Loucy (cell line): ENCODE measurements around the gene HOXC5.

Experiments
- H2AFZ ChIP-seq: fragments of 200-600 bp; sonication (generic); 2 replicates; pipeline ENCODE4 v1.6.0; 2016; ENCODE audit warnings: antibody characterized with exemption, mild to moderate bottlenecking, low read length, moderate library complexity
- H3F3A ChIP-seq: fragments of 200-600 bp; 2 replicates; pipeline ENCODE4 v1.6.0; 2016; ENCODE audit warnings: antibody characterized with exemption, low read depth, mild to moderate bottlenecking
- H3K27me3 ChIP-seq: fragments of 200-600 bp; sonication (generic); 2 replicates; pipeline ENCODE4 v1.6.1; 2014; ENCODE audit warnings: low read length, mild to moderate bottlenecking; ENCODE audit not compliant: insufficient read depth, poor library complexity, severe bottlenecking
- H3K36me3 ChIP-seq: fragments of 200-600 bp; sonication (generic); 2 replicates; pipeline ENCODE4 v1.6.1; 2016; ENCODE audit warnings: low read length; ENCODE audit not compliant: insufficient read depth
- H3K4me1 ChIP-seq: fragments of 200-600 bp; sonication (generic); 2 replicates; pipeline ENCODE4 v1.5.1; 2014; ENCODE audit warnings: low read length, mild to moderate bottlenecking; ENCODE audit not compliant: insufficient read depth, poor library complexity, severe bottlenecking
- H3K4me2 ChIP-seq: fragments of 200-600 bp; sonication (generic); 2 replicates; pipeline ENCODE4 v1.6.0; 2014; ENCODE audit warnings: antibody characterized with exemption, low read length, low read depth, mild to moderate bottlenecking; ENCODE audit not compliant: poor library complexity, severe bottlenecking
- H3K4me3 ChIP-seq: fragments of 200-600 bp; sonication (generic); 2 replicates; pipeline ENCODE4 v1.5.1; 2014; ENCODE audit warnings: low read length, mild to moderate bottlenecking, mixed read lengths; ENCODE audit not compliant: poor library complexity, severe bottlenecking
- H3K79me2 ChIP-seq: fragments of 200-600 bp; sonication (generic); 2 replicates; pipeline ENCODE4 v1.6.1; 2014; ENCODE audit warnings: low read length; ENCODE audit not compliant: insufficient read depth
- H3K9ac ChIP-seq: fragments of 200-600 bp; sonication (generic); 2 replicates; pipeline ENCODE4 v1.6.0; 2014; ENCODE audit warnings: mild to moderate bottlenecking, low read depth, low read length, moderate library complexity; ENCODE audit not compliant: poor library complexity, severe bottlenecking
- H3K9me2 ChIP-seq: fragments of 200-600 bp; sonication (generic); replicated peaks from 2 replicates; pipeline ENCODE4 v1.6.1; 2016; ENCODE audit warnings: low read depth, low read length, mixed read lengths
- H3K9me3 ChIP-seq: fragments of 200-600 bp; sonication (generic); 2 replicates; pipeline ENCODE4 v1.6.1; 2014; ENCODE audit warnings: mild to moderate bottlenecking, antibody characterized with exemption, low read length, low read depth; ENCODE audit not compliant: insufficient read depth
- H4K20me1 ChIP-seq: fragments of 200-600 bp; sonication (generic); 2 replicates; pipeline ENCODE4 v1.6.0; 2014; ENCODE audit warnings: antibody characterized with exemption, low read length, mild to moderate bottlenecking; ENCODE audit not compliant: insufficient read depth, poor library complexity, severe bottlenecking
- EZH2phosphoT487 ChIP-seq: fragments of 200-600 bp; IDR thresholded peaks from 2 replicates; pipeline ENCODE4 v1.6.1; 2018; ENCODE audit warnings: antibody characterized with exemption, mild to moderate bottlenecking, moderate library complexity, borderline replicate concordance
- TF ChIP-seq, protein P1 (sequence below): fragments of 200-600 bp; sonication (generic); conservative IDR thresholded peaks from 2 replicates; pipeline ENCODE4 v1.5.1; 2014; ENCODE audit warnings: mild to moderate bottlenecking, antibody characterized with exemption, low read length

Gene HOXC5

GRCh38 chr12:54025499-54026405 lies 7.1 kb upstream of the HOXC5 start:
- TF ChIP-seq, protein P1, sequence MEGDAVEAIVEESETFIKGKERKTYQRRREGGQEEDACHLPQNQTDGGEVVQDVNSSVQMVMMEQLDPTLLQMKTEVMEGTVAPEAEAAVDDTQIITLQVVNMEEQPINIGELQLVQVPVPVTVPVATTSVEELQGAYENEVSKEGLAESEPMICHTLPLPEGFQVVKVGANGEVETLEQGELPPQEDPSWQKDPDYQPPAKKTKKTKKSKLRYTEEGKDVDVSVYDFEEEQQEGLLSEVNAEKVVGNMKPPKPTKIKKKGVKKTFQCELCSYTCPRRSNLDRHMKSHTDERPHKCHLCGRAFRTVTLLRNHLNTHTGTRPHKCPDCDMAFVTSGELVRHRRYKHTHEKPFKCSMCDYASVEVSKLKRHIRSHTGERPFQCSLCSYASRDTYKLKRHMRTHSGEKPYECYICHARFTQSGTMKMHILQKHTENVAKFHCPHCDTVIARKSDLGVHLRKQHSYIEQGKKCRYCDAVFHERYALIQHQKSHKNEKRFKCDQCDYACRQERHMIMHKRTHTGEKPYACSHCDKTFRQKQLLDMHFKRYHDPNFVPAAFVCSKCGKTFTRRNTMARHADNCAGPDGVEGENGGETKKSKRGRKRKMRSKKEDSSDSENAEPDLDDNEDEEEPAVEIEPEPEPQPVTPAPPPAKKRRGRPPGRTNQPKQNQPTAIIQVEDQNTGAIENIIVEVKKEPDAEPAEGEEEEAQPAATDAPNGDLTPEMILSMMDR = no peak
- no peak for TF ChIP-seq EZH2phosphoT487
- Histone ChIP-seq H3F3A (0 out of 2 replicates have a peak, but pooled peaks cover 2% of the 10 kb centered on the region), H3K4me1 (peaks cover 53% of the 10 kb centered on the region), H3K9me3 (no peaks in the 10 kb centered on the region), H3K9me2 (no peaks in the 10 kb centered on the region), H2AFZ (no peak overlapping the region), H3K4me3 (no peak overlapping the region), H3K4me2 (peak overlapping the region; percentile 30), H3K27me3 (no peaks in the 10 kb centered on the region), H3K9ac (peak overlapping the region; percentile 35), H4K20me1 (peaks cover 82% of the 10 kb centered on the region), H3K36me3 (peaks cover 20% of the 10 kb centered on the region; the same call in 1 of the 2 replicates), H3K79me2 (peaks cover 86% of the 10 kb centered on the region)

DNA sequence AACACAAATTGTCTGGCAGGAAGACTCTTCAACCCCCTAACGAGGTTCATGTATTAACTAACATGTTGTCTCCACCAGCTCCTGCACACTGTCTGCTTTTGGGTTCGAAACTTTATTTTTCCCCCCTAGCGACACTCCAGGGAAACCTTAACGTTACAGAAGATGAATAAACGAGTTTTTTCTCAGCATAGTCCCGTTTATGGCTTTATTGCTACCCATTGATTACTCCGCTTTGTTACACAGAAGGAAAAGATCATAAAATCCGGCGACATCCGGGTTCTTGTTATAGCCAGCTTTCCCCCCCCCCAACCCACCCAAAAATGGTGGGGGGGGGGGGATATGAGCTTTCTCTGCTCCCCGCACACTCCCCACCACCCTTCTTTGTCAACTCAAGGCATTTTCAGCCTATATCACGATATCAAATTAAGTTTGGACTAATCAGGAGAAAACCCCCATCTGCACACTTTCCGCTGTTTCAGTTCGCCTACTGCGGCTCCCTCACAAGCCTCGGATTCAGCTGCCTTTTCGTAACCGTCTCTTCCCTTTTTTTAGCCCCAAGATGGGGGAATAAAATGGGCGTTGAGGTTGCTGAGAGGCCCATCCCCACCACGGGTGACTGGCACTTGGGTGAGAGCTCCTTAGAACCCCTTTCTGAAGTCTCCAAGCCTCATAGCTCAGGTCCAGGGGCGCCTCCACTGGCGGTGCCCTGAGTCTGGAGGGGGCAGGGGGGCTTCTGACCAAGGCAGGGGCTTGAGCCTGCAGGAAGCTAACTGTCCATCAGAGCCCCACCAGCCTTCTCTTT lies 6.0 kb upstream of the HOXC5 start:
- Histone ChIP-seq H4K20me1 (peaks cover 72% of the 10 kb centered on the region), H3K36me3 (peaks cover 31% of the 10 kb centered on the region; the same call in 1 of the 2 replicates), H3K4me2 (no peak overlapping the region), H3K79me2 (peaks cover 75% of the 10 kb centered on the region), H3K9me3 (no peaks in the 10 kb centered on the region), H3K9me2 (no peaks in the 10 kb centered on the region), H3F3A (peaks cover 4% of the 10 kb centered on the region; the same call in 1 of the 2 replicates), H3K4me3 (no peak overlapping the region), H3K4me1 (peaks cover 43% of the 10 kb centered on the region), H2AFZ (no peak overlapping the region), H3K27me3 (no peaks in the 10 kb centered on the region), H3K9ac (no peak overlapping the region)
- TF ChIP-seq, protein P1 = no peak
- no peak for TF ChIP-seq EZH2phosphoT487

GRCh38 chr12:54027442-54027786 lies 5.4 kb upstream of the HOXC5 start:
- Histone ChIP-seq H3K27me3 (no peaks in the 10 kb centered on the region), H3K9ac (no peak overlapping the region), H2AFZ (no peak overlapping the region)

More at GRCh38 chr12:54027442-54027786, 5.4 kb upstream of the HOXC5 start:
- peaks cover 38% of the 10 kb centered on the region for H3K4me1 ChIP-seq
- H3K4me2 ChIP-seq = no peak overlapping the region
- H3K79me2 ChIP-seq = peaks cover 69% of the 10 kb centered on the region
- H3K9me2 ChIP-seq = no peaks in the 10 kb centered on the region
- no peak for TF ChIP-seq EZH2phosphoT487
- peaks cover 72% of the 10 kb centered on the region for H4K20me1 ChIP-seq
- no peaks in the 10 kb centered on the region for H3K9me3 ChIP-seq
- no peak overlapping the region for H3K4me3 ChIP-seq
- H3F3A ChIP-seq = peaks cover 8% of the 10 kb centered on the region; the same call in 1 of the 2 replicates
- H3K36me3 ChIP-seq = peaks cover 33% of the 10 kb centered on the region; the same call in 1 of the 2 replicates
